Left forelimb (tissue), 1 donor: ENCODE results near the gene TMEM19.
"Not testable (repeated sequence)": the region's sequence is repeated elsewhere in the genome, so short reads cannot be mapped to it uniquely, and the experiment has no call there.

Source experiments
- DNase-seq: peaks from one replicate; pipeline ENCODE4 v3.0.0-alpha.2; 2018; ENCODE audit warnings: low spot score

Gene TMEM19

GRCh38 chr12:71665090-71665463 lies 20.8 kb upstream of the TMEM19 start:
- no peak for DNase-seq

DNA sequence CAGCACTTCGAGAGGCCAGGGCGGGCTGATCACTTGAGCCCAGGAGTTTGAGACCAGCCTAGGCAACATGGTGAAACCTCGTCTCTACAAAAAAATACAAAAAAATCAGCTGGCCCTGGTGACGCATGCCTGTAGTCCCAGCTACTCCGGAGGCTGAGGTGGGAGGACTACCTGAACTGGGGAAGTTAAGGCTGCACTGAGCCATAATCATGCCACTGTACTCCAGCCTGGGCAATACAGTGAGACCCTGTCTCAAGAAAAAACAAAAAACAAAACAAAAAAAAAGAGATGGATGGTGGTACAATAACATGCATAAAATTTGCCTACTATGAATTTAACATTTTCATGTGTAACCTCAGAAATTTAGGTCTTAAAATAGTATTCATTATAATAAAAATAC lies 19.6 kb upstream of the TMEM19 start:
- no peak for DNase-seq

- no peak for DNase-seq
Observed at GRCh38 chr12:71671311-71671710, 14.6 kb upstream of the TMEM19 start.

DNA sequence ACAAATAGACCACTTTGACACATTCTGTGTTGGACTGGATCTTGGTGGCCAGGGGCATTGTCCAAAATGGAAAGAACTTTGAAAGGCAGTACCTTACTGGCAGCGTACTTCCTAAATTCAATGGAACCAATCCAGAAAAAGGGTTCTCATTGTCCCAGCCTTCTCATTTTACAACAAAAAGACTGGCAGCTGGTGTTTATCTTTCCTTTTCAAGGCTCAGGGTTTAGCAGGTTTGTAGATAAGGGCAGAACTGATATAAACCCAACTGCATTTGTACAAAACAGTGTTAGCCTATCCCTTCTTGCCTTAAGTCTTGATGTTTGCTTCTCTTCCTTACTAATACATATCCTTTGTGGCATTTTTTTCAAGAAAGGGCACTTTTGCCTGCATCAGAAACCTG lies 14.1 kb upstream of the TMEM19 start:
- no peak for DNase-seq

DNA sequence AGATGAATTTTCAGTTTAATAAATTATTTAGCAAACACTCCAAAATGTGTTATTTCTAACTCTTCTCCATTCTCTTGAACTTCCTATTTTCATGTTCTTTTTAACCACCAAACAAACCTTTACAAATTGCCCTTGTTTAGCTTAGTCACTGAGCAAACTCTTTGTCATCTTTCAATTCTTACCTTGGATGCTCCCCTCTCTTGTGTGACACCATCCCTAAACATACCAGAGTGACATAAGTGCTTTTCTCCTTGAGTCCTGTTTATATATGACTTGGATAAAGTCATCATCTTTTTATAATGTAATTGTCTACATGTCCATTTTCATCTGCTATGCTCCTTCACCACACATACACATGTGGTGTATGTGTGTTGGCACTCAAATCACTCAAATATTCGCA lies 3.4 kb upstream of the TMEM19 start:
- no peak for DNase-seq

GRCh38 chr12:71683633-71684032 lies 2.2 kb upstream of the TMEM19 start:
- DNase-seq = no peak

GRCh38 chr12:71684081-71684480 lies 1.8 kb upstream of the TMEM19 start:
- no peak for DNase-seq

DNA sequence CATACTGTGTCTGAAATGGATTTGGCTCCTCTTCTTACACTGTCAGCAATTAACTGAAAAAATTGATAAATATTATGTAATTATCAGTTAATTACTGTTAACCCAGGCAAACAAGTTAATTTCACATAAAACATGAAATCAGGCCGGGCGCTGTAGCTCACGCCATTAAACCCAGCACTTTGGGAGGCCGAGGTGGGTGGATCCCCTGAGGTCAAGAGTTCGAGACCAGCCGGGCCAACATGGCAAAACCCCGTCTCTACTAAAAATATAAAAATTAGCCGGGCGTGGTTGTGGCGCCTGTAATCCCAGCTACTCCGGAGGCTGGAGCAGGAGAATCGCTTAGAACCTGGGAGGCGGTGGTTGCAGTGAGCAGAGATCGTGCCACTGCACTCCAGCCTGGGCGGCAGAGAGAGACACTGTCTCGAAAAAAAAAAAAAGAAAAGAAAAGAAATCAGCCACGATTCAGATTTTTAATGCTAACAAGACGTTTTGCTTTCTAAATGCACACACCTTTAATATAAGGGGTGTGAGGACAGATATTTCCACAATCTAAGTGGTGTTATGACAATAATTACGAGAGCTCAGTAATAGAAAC lies 473 bp upstream of the TMEM19 start:
- DNase-seq = no peak

DNA sequence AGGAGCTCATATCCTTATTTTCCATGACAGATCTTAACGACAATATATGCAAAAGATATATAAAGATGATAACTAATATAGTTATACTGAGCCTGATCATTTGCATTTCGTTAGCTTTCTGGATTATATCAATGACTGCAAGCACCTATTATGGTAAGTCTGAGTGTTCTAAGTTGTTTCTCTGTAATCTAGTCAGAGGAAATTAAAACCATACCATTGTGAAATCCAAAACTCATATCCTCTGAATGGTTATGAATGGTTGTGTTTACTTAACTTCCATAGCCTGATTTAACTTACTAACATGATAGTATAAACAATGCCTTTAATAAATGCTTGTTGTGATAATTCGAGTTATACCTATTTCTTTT lies 760 bp downstream of the TMEM19 start:
- no peak for DNase-seq

GRCh38 chr12:71687172-71687571 lies 1.3 kb downstream of the TMEM19 start:
- not testable (repeated sequence) for DNase-seq

GRCh38 chr12:71688961-71689570 lies 3.2 kb downstream of the TMEM19 start:
- no peak for DNase-seq

GRCh38 chr12:71691504-71692129 lies 5.7 kb downstream of the TMEM19 start:
- DNase-seq = no peak

- DNase-seq = no peak
Observed at GRCh38 chr12:71693126-71693525, 7.2 kb downstream of the TMEM19 start.

GRCh38 chr12:71693651-71694050 lies 7.8 kb downstream of the TMEM19 start:
- DNase-seq = not testable (repeated sequence)

GRCh38 chr12:71694099-71694820 lies 8.4 kb downstream of the TMEM19 start:
- DNase-seq = no peak

GRCh38 chr12:71695782-71696181 lies 9.9 kb downstream of the TMEM19 start:
- no peak for DNase-seq

GRCh38 chr12:71702181-71702580 lies 16.3 kb downstream of the TMEM19 start:
- DNase-seq = not testable (repeated sequence)

DNA sequence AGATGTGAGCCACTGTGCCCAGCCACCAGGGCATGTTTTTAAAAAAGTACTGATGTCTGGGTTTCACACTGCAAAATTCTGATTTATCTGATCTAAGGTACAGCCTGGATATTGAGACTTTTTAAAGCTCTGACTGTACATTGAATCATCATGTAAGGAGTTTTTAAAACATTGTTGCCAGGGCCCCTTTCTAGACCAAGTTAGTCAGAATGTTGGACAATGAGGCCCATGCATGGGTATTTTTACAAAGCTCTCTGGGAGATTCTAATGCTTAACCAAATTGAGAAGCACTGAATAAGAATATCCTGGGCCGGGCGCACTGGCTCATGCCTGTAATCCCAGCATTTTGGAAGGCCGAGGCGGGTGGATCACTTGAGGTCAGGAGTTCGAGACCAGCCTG lies 16.7 kb downstream of the TMEM19 start:
- DNase-seq = no peak

GRCh38 chr12:71703206-71703605 lies 17.3 kb downstream of the TMEM19 start:
- no peak for DNase-seq

DNA sequence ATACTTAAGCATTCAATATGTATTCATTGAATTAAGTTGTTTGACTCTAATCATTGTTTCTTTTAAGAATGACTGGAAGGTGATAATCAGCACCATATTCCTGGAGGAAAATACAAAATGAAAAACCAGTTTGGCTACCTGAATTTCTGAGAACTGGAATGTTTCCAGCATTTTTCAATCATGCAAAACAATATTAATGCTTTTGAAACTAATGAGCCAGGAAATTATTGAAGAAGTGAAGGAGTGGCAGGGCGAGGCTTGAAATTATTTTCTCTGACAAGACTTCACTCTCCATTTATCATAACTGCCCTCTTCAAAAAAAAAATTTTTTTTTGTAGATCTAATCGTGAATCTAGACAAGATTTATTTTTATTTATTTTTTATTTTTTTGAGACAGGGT lies 19.0 kb downstream of the TMEM19 start:
- no peak for DNase-seq

DNA sequence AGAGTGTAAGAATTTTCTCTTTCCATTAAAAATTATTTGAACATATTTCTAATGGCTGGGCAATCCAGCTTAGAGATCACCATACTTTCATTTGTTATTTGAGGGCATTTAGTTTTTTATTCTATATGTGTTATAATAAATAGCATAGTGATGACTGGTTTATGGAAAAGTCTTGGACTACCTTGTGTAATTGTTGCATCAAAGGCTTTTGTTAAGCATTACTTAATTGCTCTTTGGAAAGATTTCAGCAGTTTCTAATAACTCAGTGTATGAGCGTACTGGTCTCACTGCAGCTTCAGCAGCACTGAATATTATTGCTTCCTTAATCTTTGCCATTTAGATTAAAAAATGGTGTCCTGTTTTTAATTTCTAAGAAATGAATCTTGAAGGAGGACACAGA lies 22.8 kb downstream of the TMEM19 start:
- no peak for DNase-seq

- DNase-seq = no peak
Observed at GRCh38 chr12:71710276-71711125, 24.6 kb downstream of the TMEM19 start.
